ENCODE measurements around the gene PDCD1LG2.
A peak's percentile ranks its signal among the peaks of the same experiment; 100 is the strongest.

PDCD1LG2 gene

DNA sequence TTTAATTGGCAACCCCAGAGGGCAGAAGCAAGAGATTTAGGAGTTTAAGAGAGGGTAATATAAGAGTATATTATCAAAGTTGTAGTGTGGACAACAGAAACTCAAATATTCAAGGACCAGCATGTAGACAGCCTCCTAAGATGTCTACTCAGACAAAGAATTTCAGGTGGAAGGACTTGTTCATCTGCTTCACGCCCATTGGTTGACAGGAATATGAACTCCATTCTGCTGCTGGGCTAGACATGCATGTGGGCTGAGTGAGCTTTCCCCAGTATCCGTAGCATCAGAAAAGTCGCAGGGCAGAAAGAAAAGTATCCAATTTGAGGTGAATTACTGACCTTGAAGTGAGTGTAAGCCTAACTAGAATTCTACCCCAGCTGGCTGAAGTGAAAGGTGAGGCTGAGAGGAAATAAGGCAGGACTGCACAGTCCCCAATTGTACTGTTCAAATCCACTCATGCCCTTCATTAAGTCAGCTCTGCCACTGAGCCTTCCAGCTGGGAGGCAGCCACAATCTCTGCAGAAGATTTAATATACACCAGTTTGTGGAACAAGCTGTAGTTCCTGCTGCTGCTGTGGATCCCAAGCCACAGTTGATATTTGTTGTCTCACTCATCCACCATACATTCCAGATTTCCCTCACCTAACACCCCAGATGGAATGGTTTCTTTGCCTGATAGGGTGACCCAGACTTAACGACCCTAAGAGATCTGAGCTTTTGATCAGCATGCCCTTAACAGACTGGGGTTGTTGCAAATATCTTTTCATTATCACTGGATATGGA lies 41.2 kb downstream of the PDCD1LG2 start:
- TF ChIP-seq CTCF (IDR thresholded peaks at IDR 0.05; ENCODE audit: insufficient read depth, low read depth, low read length, missing control alignments) = no peak
- H3K4me3 ChIP-seq (ENCODE audit: low read depth, low read length) = no peak overlapping the region
- DNase-seq (ENCODE audit: low read depth) = no peak

DNA sequence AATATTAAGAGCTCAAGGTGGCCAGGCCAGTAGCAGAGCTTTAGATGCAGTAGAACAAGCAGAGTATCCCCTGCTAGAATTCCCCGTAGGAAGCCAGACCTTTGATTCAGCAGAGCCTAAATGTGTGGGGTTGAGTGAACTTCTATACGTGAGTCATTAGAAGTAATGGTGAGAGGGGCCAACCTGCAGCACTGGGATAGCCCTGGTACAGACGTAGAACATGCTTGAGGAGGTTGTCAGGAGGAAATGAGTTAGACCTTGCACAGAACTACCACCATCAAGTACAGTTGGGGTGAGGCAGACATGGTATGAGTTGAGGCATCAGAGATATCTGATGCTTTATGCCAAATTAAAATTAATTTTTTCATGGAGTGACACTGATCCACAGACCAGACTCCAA lies 42.0 kb downstream of the PDCD1LG2 start:
- DNase-seq (ENCODE audit: low read depth) = no peak
- no peak overlapping the region for H3K4me3 ChIP-seq (ENCODE audit: low read depth, low read length)
- TF ChIP-seq CTCF (IDR thresholded peaks at IDR 0.05; ENCODE audit: insufficient read depth, low read depth, low read length, missing control alignments) = no peak

GRCh38 chr9:5553211-5553610 lies 42.9 kb downstream of the PDCD1LG2 start:
- no peak for TF ChIP-seq CTCF (IDR thresholded peaks at IDR 0.05; ENCODE audit: insufficient read depth, low read depth, low read length, missing control alignments)
- H3K4me3 ChIP-seq (ENCODE audit: low read depth, low read length) = no peak overlapping the region
- DNase-seq (ENCODE audit: low read depth) = no peak

DNA sequence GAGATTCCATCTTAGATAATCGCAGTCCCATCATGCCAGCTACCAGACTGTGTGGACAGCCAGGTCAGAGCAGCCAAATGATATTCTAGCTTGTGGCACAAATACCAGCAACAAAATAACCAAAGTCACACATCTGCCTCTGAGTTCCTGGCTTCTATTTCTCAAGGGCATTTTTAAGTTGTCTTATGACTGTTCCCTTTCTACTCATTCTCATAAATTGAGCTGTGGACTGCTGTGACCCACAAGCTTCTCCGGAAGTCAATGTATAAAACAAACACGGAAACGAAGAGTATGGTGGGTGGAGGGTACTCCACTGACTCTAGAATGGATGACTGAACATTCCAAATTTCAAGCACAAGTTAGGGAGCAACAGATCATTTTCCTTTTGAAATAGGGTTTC lies 43.9 kb downstream of the PDCD1LG2 start:
- no peak for TF ChIP-seq CTCF (IDR thresholded peaks at IDR 0.05; ENCODE audit: insufficient read depth, low read depth, low read length, missing control alignments)
- peak; percentile 84 for DNase-seq (ENCODE audit: low read depth)

DNA sequence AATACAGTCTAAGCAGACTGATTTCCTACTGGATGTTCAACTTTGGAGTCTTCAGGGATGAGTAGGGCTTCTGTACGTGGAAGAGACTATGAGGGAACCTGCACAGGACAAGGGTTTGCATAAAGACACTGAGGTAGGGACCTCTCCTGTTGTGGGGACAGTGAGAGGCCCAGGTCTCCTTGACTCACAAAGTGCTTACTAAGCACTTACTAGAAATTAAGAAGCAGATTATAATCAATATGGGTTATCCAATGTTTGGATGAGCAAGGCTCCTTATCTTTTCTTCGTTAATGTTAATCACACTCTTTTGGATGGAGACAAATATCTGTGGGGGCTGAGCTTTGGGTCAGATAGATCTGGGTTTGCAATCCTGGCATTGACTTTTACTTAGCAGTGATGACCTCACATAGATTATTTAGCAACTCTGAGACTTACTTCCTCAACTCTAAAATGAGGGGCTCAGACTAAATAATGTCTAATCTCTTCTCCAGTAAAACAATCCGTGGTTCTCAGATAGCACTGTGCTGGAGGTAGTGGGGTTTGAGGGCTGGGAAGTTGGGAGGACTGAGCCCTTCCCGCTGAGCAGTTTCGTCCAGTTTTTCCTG lies 45.9 kb downstream of the PDCD1LG2 start:
- no peak overlapping the region for H3K4me3 ChIP-seq (ENCODE audit: low read depth, low read length)
- no peak for TF ChIP-seq CTCF (IDR thresholded peaks at IDR 0.05; ENCODE audit: insufficient read depth, low read depth, low read length, missing control alignments)
- DNase-seq (ENCODE audit: low read depth) = no peak

More for the DNA sequence above, 43.9 kb downstream of the PDCD1LG2 start:
- no peak overlapping the region for H3K4me3 ChIP-seq (ENCODE audit: low read depth, low read length)

GRCh38 chr9:5557606-5558587 lies 47.6 kb downstream of the PDCD1LG2 start:
- TF ChIP-seq CTCF (IDR thresholded peaks at IDR 0.05; ENCODE audit: insufficient read depth, low read depth, low read length, missing control alignments) = no peak
- no peak overlapping the region for H3K4me3 ChIP-seq (ENCODE audit: low read depth, low read length)
- peak; percentile 82 for DNase-seq (ENCODE audit: low read depth)

Measured in GM12865 (cell line).